NCI-H1436 treated with DMSO at 0.1 percent for 48 hours (cell line): ENCODE results near the gene HEATR1.
"Not testable (repeated sequence)": the region's sequence is repeated elsewhere in the genome, so short reads cannot be mapped to it uniquely, and the experiment has no call there.

Experiments used
- DNase-seq: peaks from one replicate; lab custom pipeline; 2025; lab: John Stamatoyannopoulos, UW

HEATR1 gene

DNA sequence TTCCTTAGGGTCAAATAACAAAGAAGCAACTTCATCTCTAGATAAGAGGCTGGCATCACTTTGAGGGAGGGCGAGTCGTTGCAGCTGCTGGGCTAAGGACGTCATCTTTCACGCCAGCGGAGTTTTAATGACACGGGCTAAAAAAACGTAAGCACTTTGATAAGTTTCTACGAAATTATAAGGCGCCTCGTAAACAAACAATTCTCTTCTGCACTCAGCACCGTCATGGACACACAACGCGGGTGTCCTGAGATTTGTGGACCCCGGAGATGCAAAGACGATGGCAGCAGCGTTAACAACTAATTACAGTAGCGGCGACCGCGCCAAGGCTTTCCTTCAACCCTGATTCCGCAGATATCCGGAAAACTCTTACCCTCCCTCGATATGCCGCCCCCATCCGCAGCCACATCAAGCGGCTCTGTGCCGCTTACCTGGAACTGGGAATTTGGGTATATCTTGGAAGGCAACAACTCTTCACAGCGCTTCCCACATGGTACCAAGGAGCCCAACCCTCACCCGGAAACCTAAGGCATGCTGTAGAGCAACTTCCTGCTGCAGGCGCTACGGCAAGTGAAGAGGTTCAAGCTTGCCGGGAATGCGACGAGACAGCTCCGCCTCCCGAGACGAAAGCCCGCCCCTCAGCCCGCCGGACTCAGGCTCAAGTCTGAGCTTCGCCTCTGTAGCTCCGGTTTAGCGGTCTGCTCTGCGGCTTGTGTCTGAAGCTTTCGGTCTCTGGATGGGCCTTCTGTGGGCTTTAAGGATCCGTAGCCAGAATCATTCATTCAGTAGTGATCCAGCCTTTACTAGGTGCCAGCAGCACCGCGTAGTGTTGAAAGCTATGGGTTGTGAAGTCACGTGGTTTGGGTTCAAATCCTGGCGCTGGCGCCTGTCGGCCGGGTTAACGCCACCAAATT, at the start of gene HEATR1:
HEATR1 (minus strand) TSS at position 526 of the 914 bp plus-strand sequence; CDS start at position 105, 421 bp downstream.
- DNase-seq, result peak; percentile 81

DNA sequence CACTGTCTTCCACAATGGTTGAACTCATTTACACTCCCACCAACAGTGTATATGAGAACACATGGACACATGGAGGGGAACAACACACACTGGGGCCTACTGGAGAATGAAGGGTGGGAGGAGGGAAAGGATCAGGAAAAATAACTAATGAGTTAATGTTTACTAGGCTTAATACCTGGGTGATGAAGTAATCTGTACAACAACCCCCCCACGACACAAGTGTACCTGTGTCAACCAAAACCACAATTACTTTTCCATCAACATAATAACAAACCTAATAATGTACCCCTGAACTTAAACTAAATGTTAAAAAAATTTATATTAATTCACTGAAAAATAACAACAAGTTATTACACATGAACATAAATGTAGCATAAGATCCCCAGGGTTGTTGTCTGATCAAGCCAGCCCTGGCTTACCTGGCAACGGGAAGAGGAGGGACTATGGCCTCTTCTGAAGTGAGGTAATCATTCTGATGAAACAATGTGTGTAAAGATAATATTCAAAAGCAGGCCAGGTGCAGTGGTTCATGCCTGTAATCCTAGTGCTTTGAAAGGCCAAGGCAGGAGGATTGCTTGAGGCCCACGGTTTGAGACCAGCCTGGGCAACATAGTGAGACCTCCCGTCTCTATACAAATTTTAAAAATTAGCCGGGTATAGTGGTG, 40.8 kb upstream of the HEATR1 start:
- DNase-seq, result no peak

DNA sequence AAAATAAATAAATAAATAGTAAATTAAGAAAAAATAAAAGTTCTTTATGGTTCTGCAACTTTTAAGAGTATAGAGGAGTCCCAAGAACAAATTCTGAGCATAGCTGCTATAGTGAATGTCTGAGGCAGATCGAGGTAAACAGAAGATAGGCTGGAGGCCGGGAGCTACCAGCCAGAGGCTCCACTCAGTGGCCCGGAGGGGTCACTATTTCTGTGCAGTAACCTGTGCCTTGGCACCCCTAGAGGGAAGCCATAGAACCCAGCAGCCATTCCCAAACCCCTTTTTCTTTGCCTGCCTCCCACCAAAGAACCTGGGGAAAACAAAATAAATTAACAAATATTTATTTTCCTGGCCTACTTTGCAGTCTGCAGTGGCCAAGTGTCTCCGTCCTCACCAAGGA, 38.4 kb upstream of the HEATR1 start:
- DNase-seq, result no peak

- DNase-seq, result no peak
These were observed 35.4 kb upstream of the HEATR1 start for GRCh38 chr1:236639686-236640085.

- DNase-seq, result no peak
These were observed 34.6 kb upstream of the HEATR1 start for GRCh38 chr1:236638945-236639344.

DNA sequence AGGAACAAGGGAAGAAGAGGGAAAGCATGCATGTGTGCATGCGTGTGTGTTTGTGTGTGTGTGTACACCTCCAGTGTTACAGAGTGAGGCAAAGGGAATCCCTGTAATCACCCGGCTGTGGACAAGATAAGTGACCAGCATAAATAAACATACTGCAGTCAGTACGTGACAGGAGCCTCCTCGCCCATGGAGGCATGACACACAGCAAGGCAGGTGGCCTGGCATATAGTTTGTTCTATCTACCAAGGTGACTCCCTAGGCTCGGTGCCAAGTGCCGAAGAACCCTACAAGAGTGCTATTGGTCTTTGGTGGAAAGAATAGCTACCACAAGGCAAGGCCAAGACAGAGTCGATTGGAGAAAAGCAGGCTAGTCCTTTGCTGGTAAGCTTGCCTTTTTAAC, 31.7 kb upstream of the HEATR1 start:
- no peak for DNase-seq

DNA sequence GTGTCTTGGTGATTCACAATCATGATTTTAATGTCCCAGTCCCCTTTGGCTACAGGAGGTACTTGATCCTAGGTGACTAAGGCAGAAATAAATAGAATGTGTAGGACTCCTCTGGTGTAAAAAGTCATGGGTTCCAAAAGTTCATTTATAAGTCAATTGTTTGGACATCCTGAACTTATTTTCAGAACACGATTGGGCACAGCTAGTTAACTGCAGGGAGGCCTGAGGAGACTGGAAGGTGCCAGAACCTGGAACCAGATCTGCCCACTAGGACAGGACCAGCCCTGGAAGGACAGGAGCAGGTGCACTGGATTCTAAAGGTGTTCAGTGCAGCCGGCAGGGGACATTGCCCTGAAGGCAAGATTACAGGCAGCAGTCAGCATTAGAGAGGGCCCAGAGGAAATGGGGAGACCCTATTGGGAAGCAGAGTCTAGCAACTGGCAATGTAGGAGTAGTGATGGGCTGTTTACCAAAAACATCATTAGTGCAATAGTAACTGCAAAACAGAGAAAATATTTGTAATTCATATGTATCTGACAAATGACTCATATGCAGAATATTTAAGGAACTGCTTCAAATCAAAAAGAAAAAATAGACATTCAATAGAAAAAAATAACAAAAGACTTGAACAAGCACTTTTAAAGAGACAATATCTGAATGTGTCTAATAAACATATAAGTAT, 23.6 kb upstream of the HEATR1 start:
- DNase-seq, result no peak

GRCh38 chr1:236623371-236624166, 19.3 kb upstream of the HEATR1 start:
- DNase-seq, result no peak

DNA sequence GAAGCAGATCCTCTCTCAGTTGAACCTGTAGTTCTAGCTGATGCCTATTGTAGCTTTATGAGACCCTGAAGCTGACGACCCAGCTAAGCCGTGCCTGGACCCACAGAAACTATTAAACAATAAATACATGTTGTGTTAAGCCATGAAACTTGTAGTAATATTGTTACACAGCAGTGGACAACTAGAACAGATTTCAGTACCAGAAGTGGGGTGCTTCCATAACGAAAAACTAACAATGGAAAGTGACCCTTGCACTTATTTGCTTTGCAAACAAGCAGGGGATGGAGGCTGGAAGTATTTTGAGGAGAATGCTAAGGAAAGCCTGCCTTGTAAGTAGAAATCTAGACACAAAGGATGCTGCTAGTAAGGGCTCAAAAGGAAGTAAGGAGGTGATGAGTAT, 18.1 kb upstream of the HEATR1 start:
- DNase-seq, result no peak

DNA sequence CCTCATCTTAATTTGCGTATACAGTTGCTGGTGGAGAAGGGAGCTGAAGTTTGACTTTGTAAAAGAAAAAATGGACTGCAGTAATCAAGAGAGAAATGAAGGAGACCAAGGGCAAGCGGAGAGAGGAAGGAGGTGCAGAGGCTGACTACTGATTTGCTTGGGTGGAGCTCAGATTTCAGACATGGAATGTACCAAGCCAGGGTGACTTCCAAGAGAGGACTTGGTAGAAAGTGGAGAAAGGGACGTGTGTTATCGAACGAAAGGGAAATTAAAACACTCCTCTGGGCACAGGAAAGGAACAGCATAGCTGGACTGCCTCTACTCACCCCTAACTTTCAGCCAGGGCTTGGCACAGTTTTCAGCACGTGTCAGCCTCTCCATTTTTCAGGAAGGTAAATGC, 15.1 kb upstream of the HEATR1 start:
- DNase-seq, result no peak

DNA sequence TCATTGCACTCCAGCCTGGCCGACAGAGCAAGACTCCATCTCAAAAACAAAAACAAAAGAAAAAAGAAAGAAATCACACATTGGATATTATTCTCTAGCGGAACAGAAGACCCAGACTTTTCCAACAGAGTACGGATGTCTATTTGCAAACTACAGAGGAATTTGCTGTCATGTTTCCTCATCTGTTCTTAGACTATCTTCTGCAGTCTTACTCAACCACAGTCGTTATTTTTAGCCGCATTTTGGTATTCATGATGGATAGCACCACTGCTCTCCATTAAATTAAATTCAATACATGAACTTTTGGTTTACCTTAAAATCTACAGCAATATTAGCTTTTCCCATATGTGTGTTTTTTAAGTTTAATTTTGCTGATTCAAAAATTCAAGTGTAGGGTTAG, 14.2 kb upstream of the HEATR1 start:
- DNase-seq, result no peak

GRCh38 chr1:236615399-236616148, 11.3 kb upstream of the HEATR1 start:
- DNase-seq, result no peak

DNA sequence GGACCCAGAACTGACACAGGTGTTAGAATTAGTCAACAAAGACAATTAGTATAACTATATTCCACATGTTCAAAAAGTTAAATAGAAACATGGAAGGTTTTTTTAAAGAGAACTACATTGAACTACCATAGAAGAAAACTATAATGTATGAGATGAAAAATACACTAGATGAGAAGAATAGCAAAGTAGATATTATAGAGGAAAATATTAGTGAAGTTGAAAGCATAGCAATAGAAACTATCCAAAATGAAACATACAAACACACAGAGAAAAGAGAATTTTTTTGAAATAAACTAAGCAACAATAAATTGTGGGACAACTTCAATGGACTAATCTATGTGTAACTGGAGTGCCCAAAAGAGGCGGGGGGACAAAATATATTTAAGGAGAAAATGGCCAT, 8.0 kb upstream of the HEATR1 start:
- DNase-seq, result no peak

DNA sequence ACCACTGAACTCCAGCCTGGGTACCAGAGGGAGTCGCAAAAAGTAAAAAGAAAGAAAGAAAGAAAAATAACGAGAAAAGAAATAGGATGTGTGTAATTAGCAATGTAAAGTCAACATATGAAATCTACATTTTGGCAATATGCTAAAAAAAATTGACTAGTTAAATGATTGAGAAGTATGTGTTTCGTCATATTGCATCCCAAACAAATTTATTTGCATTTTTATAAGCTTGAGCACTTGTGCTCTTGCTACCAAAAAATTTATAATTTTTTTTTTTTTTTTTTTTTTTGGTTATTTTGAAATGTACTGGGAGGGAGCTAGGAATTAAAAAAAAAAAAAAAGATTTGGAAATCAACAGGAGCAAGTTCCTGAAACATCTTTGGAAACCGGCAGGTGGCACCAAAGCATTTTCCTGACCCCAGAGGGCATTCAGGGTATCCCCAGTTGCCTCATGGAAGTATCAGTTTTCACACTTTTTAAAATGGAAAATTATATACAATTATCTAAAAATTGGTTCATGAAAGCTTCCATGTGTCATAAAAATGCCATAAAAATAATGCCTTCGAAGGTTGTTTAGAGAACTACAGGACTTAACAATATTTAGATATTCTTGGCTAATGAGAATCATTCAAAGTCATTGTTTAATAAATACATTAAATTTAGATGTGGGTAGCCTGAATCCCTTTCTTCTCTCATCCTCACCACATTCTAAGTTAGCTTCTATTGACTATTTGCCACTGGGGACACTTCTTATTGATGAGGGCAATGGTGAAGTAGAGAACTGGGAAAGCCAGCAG, 4.8 kb upstream of the HEATR1 start:
- DNase-seq, result no peak

DNA sequence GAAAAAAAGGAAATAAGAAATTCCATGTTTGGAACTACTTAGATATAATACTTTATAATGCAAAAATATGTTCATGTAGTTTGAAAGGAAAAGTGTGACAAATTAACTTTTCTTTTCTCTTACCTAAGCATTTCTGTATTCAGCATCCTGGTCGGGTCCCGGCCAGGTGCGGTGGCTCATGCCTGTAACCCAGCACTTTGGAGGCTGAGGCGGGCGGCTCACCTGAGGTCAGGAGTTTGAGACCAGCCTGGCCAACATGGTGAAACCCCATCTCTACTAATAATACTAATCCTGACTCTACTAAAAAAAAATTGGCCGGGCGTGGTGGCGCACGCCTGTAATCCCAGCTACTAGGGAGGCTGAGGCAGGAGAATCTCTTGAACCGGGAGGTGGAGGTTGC, 3.3 kb upstream of the HEATR1 start:
- DNase-seq, result not testable (repeated sequence)

GRCh38 chr1:236604905-236605806, 840 bp upstream of the HEATR1 start:
- no peak for DNase-seq

DNA sequence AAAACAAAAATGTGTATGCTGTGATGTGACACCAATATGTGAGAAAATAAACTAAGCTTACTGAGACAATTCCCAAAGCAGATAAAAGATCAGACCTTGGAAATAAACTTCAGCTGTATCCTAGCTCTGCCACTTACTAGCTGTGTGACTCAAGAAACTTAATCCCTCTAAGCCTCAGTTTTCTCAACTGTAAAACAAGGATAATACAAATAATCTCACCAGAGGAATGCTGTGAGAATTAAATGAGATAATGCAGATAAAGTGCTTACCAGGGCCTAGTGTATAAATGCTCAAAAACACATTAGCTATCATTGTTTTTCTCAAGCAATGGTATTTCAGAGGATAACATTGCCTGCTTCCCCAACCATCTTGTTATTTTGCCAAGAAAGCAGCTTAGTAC, 2.1 kb downstream of the HEATR1 start:
- DNase-seq, result no peak

DNA sequence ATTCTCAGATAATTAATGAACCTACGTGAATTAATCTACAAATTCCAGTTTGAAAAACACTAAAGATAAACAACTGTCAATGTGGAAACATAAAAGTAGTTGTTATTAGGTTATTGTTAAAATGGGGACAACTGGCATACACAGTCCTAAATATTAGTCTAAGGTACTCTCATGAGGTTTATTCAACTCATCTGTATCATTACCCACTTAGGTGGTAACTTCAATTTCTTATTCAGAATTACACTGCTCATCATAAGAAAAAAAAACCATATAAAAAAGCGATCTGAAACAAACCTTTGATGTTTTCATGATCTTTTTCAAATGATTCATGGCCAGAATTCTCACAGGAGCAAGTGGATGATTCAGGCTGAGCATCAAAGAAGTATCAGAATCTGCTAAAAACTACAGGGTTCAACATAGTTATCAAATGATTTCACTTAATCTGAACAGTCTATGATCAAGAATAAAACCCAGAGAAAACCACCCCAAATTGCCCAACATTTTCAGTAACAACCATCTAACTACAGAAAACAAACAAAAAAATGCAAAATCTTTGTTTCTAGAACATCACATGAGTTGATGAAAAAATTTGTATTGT, 13.7 kb downstream of the HEATR1 start:
- no peak for DNase-seq

GRCh38 chr1:236589531-236589930, 14.8 kb downstream of the HEATR1 start:
- DNase-seq, result no peak
